Neural progenitor cell (in vitro differentiated cells): ENCODE results near the gene NAPB. TPM values are rescaled to one million over a fixed set of nuclear protein-coding genes. Genes with fewer than 3 reads are reported as not detected.

Experiments used
- DNase-seq: peaks from one replicate; pipeline ENCODE4 v3.0.0-alpha.2; 2016; ENCODE audit warnings: low spot score
- H2AFZ ChIP-seq: fragments of 200-600 bp; sonication (generic); replicated peaks from 2 replicates; pipeline ENCODE4 v1.6.1; 2016; ENCODE audit warnings: antibody characterized with exemption
- H3F3A ChIP-seq: fragments of 200-600 bp; sonication (generic); 2 replicates; pipeline ENCODE4 v1.6.1; 2016; ENCODE audit warnings: antibody characterized with exemption, low read depth
- H3K27ac ChIP-seq: fragments of 200-600 bp; sonication (generic); 2 replicates; pipeline ENCODE4 v1.5.1; 2016; ENCODE audit warnings: mild to moderate bottlenecking
- H3K27me3 ChIP-seq: fragments of 200-600 bp; sonication (generic); 2 replicates; pipeline ENCODE4 v1.6.1; 2016; ENCODE audit warnings: mild to moderate bottlenecking, moderate library complexity
- H3K36me3 ChIP-seq: fragments of 200-600 bp; sonication (generic); 2 replicates; pipeline ENCODE4 v1.5.1; 2016
- H3K4me1 ChIP-seq: fragments of 200-600 bp; sonication (generic); 2 replicates; pipeline ENCODE4 v1.6.1; 2016; ENCODE audit warnings: mixed run types
- H3K4me2 ChIP-seq: fragments of 200-600 bp; sonication (generic); 2 replicates; pipeline ENCODE4 v1.6.1; 2016
- H3K4me3 ChIP-seq: fragments of 200-600 bp; sonication (generic); 2 replicates; pipeline ENCODE4 v1.5.1; 2016
- H3K79me2 ChIP-seq: fragments of 200-600 bp; sonication (generic); 2 replicates; pipeline ENCODE4 v1.6.1; 2016; ENCODE audit warnings: low read depth
- H3K9ac ChIP-seq: fragments of 200-600 bp; sonication (generic); 2 replicates; pipeline ENCODE4 v1.6.1; 2016
- H3K9me3 ChIP-seq: fragments of 200-600 bp; sonication (generic); 2 replicates; pipeline ENCODE4 v1.5.1; 2016; ENCODE audit warnings: low read depth
- H4K20me1 ChIP-seq: fragments of 200-600 bp; sonication (generic); 2 replicates; pipeline ENCODE4 v1.6.1; 2016; ENCODE audit warnings: low read depth
- H3K27ac Mint-ChIP-seq: 3 replicates; pipeline ENCODE4 v1.8.0; 2021; ENCODE audit warnings: mixed read lengths
- H3K27me3 Mint-ChIP-seq: 2 replicates; pipeline ENCODE4 v1.8.0; 2022; ENCODE audit warnings: low read depth, mild to moderate bottlenecking, inconsistent platforms, moderate library complexity, mixed read lengths; ENCODE audit not compliant: insufficient read depth
- H3K36me3 Mint-ChIP-seq: 3 replicates; pipeline ENCODE4 v1.8.0; 2021; ENCODE audit warnings: mixed read lengths
- H3K4me1 Mint-ChIP-seq: 3 replicates; pipeline ENCODE4 v1.8.0; 2021; ENCODE audit warnings: mixed read lengths
- H3K4me3 Mint-ChIP-seq: 3 replicates; pipeline ENCODE4 v1.8.0; 2021; ENCODE audit warnings: mild to moderate bottlenecking, moderate library complexity, mixed read lengths
- H3K9me3 Mint-ChIP-seq: 3 replicates; pipeline ENCODE4 v1.8.0; 2020; ENCODE audit warnings: mixed read lengths
- CTCF ChIP-seq: fragments of 200-600 bp; sonication (generic); IDR thresholded peaks from 2 replicates; pipeline ENCODE4 v1.5.1; 2017; ENCODE audit warnings: antibody characterized with exemption, mild to moderate bottlenecking
- EZH2 ChIP-seq: fragments of 200-600 bp; sonication (generic); IDR thresholded peaks from 2 replicates; pipeline ENCODE4 v1.6.1; 2017; ENCODE audit warnings: antibody characterized with exemption, mild to moderate bottlenecking, moderate library complexity
- EZH2phosphoT487 ChIP-seq: fragments of 200-600 bp; sonication (generic); IDR thresholded peaks from 2 replicates; pipeline ENCODE4 v1.6.1; 2017; ENCODE audit warnings: antibody characterized with exemption
- total RNA-seq: library from RNA; depleted of rRNA; stranded (reverse); fragments of >200 nt; gene quantifications from 2 replicates; pipeline ENCODE4 v1.2.3, GENCODE V29; 2015; ENCODE audit warnings: low replicate concordance

NAPB gene
- total RNA-seq, 1 donor from 2014 or later: 23.8 TPM

DNA sequence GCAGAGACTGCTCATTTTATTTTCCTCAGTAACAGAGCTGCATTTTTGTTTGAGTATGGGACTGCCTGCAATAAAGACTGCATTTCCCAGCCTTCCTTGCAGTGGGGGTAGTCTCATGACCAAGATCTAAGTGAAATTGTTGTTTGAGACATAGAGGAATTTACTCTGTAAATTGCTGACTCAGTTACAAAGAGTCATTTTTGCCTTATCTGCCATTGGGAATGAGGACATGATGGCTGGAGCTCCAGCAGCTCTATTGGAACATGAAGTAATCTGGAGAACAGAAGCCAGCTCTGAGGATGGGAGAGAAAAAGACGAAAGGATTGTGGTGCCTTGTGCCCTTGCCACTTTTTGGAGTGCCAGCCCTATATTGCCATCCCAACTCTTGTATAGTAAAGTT lies 33.5 kb upstream of the NAPB start:
- peaks cover 11% of the 10 kb centered on the region for H3K4me1 Mint-ChIP-seq
- Histone ChIP-seq H3K4me2 (no peak overlapping the region), H3K36me3 (no peaks in the 10 kb centered on the region), H2AFZ (no peak overlapping the region), H3F3A (no peaks in the 10 kb centered on the region), H3K79me2 (no peaks in the 10 kb centered on the region), H3K4me3 (no peak overlapping the region), H3K27me3 (no peaks in the 10 kb centered on the region), H3K27ac (no peak overlapping the region), H3K9ac (no peak overlapping the region), H3K4me1 (peaks cover 5% of the 10 kb centered on the region), H4K20me1 (no peaks in the 10 kb centered on the region), H3K9me3 (no peaks in the 10 kb centered on the region)
- peaks cover 7% of the 10 kb centered on the region for H3K9me3 Mint-ChIP-seq
- no peak overlapping the region for H3K4me3 Mint-ChIP-seq
- peaks cover 7% of the 10 kb centered on the region for H3K27me3 Mint-ChIP-seq
- no peak for TF ChIP-seq CTCF
- TF ChIP-seq EZH2phosphoT487: no peak
- TF ChIP-seq EZH2: no peak
- no peaks in the 10 kb centered on the region for H3K36me3 Mint-ChIP-seq
- H3K27ac Mint-ChIP-seq: no peak overlapping the region
- no peak for DNase-seq

DNA sequence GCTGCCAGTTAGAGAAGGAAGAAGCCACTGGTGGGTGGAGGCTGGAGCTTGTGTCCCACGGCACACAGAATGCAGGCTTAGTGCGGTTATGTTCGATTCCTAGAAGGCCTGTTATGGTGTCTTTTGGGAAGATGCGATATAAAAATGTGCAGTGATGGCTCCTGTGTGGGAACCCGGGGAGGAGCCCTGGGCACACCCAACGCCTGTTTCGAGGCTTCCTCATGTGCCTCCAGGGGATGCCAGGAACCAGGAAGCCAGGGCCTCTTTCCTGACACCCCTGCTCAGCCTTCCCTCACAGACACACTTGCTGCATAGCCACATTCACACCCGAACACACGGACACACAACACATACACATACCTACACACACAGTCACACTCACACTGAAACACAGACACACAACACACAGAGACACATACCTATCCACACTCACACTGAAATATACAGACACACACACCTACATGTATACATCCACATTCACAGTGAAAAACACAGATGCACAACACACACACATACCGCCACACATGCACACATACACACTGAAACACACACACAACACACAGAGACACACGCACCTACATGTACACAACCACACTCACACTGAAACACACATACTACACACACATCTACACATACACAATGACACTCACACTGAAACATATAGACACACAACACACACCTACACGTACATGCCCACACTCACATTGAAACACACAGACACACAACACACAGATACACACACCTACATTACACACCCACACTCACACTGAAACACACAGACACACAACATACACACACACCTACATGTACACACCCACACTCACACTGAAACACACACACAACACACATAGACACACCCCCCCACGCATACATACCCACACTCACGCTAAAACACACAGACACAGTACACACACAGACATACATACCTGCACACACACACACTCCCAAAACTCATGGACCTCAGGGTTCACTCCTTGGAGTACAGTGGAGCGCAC lies 32.6 kb upstream of the NAPB start:
- Histone ChIP-seq H4K20me1 (no peaks in the 10 kb centered on the region), H3K27me3 (no peaks in the 10 kb centered on the region), H3K4me3 (no peak overlapping the region), H3K9ac (no peak overlapping the region), H3K27ac (no peak overlapping the region), H3F3A (no peaks in the 10 kb centered on the region), H3K79me2 (no peaks in the 10 kb centered on the region), H3K4me1 (peaks cover 3% of the 10 kb centered on the region), H2AFZ (no peak overlapping the region), H3K36me3 (no peaks in the 10 kb centered on the region), H3K9me3 (no peaks in the 10 kb centered on the region), H3K4me2 (no peak overlapping the region)
- Mint-ChIP-seq H3K27me3 (peaks cover 6% of the 10 kb centered on the region), H3K4me1 (peaks cover 6% of the 10 kb centered on the region), H3K27ac (no peak overlapping the region), H3K36me3 (no peaks in the 10 kb centered on the region), H3K4me3 (no peak overlapping the region), H3K9me3 (peaks cover 7% of the 10 kb centered on the region)
- DNase-seq: no peak
- TF ChIP-seq CTCF (no peak), EZH2 (no peak), EZH2phosphoT487 (no peak)

DNA sequence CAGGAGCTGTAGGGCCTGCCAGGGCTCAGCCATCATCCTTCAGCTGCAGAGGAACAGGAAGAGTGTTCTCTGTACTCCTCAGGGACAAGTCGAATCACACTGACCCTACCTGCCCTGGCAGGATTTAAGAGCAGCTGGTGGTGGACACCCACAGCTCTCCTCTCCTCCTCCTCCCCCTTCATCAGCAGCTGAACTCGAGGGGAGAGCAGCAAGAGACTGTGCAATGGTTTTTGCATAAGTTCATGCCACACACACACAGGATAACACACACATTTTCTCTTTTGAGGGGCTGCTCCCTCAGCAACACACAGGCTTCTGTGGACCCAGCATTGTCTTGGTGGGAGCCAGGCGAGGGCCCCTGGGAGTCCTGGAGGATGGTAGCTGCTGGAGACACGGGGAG lies 31.5 kb upstream of the NAPB start, which contains the start of gene CST11:
TSS of gene CST11 (minus strand) at position 101 of the 400 bp plus-strand sequence. CDS start at position 36, 65 bp downstream.
- no peaks in the 10 kb centered on the region for H3K36me3 Mint-ChIP-seq
- H3K27ac ChIP-seq: no peak within 1 kb of the TSS
- H3F3A ChIP-seq: no peaks in the 10 kb centered on the region
- H3K4me3 Mint-ChIP-seq: no peak within 1 kb of the TSS
- no peak within 1 kb of the TSS for H3K4me2 ChIP-seq
- no peak for TF ChIP-seq EZH2phosphoT487
- no peak for TF ChIP-seq CTCF
- no peak for TF ChIP-seq EZH2
- no peaks in the 10 kb centered on the region for H3K79me2 ChIP-seq
- H3K9me3 Mint-ChIP-seq: peaks cover 7% of the 10 kb centered on the region
- no peak within 1 kb of the TSS for H3K9ac ChIP-seq
- no peaks in the 10 kb centered on the region for H3K36me3 ChIP-seq
- peaks cover 6% of the 10 kb centered on the region for H3K4me1 Mint-ChIP-seq
- no peaks in the 10 kb centered on the region for H3K27me3 ChIP-seq
- DNase-seq: no peak
- no peak within 1 kb of the TSS for H3K27ac Mint-ChIP-seq
- H3K9me3 ChIP-seq: no peaks in the 10 kb centered on the region
- H3K4me3 ChIP-seq: no peak within 1 kb of the TSS
- peaks cover 3% of the 10 kb centered on the region for H3K4me1 ChIP-seq
- H4K20me1 ChIP-seq: no peaks in the 10 kb centered on the region
- no peak within 1 kb of the TSS for H2AFZ ChIP-seq
- H3K27me3 Mint-ChIP-seq: peaks cover 6% of the 10 kb centered on the region
